HepG2 (cell line): Measurements from ENCODE around the gene SLC25A45. TPM values are rescaled to one million over a fixed set of nuclear protein-coding genes. Genes with fewer than 3 reads are reported as not detected.
A peak's percentile ranks its signal among the peaks of the same experiment; 100 is the strongest.

Experiments
- CSRNP1 ChIP-seq: sonication (generic); formaldehyde crosslinking; IDR thresholded peaks from 2 replicates; pipeline ENCODE4 v1.8.1; 2023; ENCODE audit warnings: mild to moderate bottlenecking, missing genetic modification reagents
- HOXA7 ChIP-seq: sonication (generic); formaldehyde crosslinking; IDR thresholded peaks from 2 replicates; pipeline ENCODE4 v1.8.1; 2022; ENCODE audit warnings: mild to moderate bottlenecking, missing genetic modification reagents, moderate library complexity
- HOXA9 ChIP-seq: sonication (generic); formaldehyde crosslinking; IDR thresholded peaks from 2 replicates; pipeline ENCODE4 v1.8.1; 2022; ENCODE audit warnings: missing genetic modification reagents, mild to moderate bottlenecking, moderate library complexity, borderline replicate concordance
- KIAA2018 ChIP-seq: sonication (generic); formaldehyde crosslinking; IDR thresholded peaks from 2 replicates; pipeline ENCODE4 v1.5.0; 2020; ENCODE audit warnings: mild to moderate bottlenecking, missing genetic modification reagents, borderline replicate concordance
- KLF6 ChIP-seq: IDR thresholded peaks from 2 replicates; pipeline ENCODE4 v1.8.0; 2016; ENCODE audit warnings: missing biosample characterization, missing genetic modification reagents
- MTERF4 ChIP-seq: sonication (generic); formaldehyde crosslinking; IDR thresholded peaks from 2 replicates; pipeline ENCODE4 v1.8.0; 2023; ENCODE audit warnings: mild to moderate bottlenecking, missing genetic modification reagents
- NCOA5 ChIP-seq: sonication (generic); formaldehyde crosslinking; IDR thresholded peaks from 2 replicates; pipeline ENCODE4 v1.4.0; 2020; ENCODE audit warnings: missing genetic modification reagents
- ZBTB7B ChIP-seq: sonication (generic); formaldehyde crosslinking; IDR thresholded peaks from 2 replicates; pipeline ENCODE4 v1.4.0; 2020; ENCODE audit warnings: missing genetic modification reagents
- ZFP91 ChIP-seq: sonication (generic); formaldehyde crosslinking; IDR thresholded peaks from 2 replicates; pipeline ENCODE4 v1.9.0; 2022; ENCODE audit warnings: missing genetic modification reagents, mild to moderate bottlenecking, borderline replicate concordance
- ZMYM4 ChIP-seq: sonication (generic); formaldehyde crosslinking; IDR thresholded peaks from 2 replicates; pipeline ENCODE4 v1.8.1; 2023; ENCODE audit warnings: mild to moderate bottlenecking, missing genetic modification reagents
- ZNF101 ChIP-seq: sonication (generic); formaldehyde crosslinking; IDR thresholded peaks from 2 replicates; pipeline ENCODE4 v1.4.0; 2020; ENCODE audit warnings: mild to moderate bottlenecking, low read depth, missing genetic modification reagents, borderline replicate concordance
- ZNF383 ChIP-seq: sonication (generic); formaldehyde crosslinking; IDR thresholded peaks from 2 replicates; pipeline ENCODE4 v1.4.0; 2020; ENCODE audit warnings: missing genetic modification reagents, mild to moderate bottlenecking, borderline replicate concordance
- ZNF605 ChIP-seq: sonication (generic); formaldehyde crosslinking; IDR thresholded peaks from 2 replicates; pipeline ENCODE4 v1.8.0; 2022; ENCODE audit warnings: mild to moderate bottlenecking, missing genetic modification reagents
- polyA plus RNA-seq, 8 experiments: library from polyadenylated mRNA; depleted of rRNA in 3 of 8; stranded (reverse) in 7 of 8; unstranded in 1 of 8; fragments of >200 nt; fragmentation: Illumina TruSeq in 4 of 8; extraction: Trizol in 4 of 8; gene quantifications; 2 replicates each; pipeline versions ENCODE4 v1.2.1 to v1.2.3, GENCODE V29; 2011 to 2016; ENCODE audit warnings: low read depth in 4 of 8, missing spikeins in 1 of 8, mixed read lengths in 1 of 8; ENCODE audit not compliant: insufficient read depth in 1 of 8
- total RNA-seq, 5 experiments: library from RNA; depleted of rRNA; stranded (reverse); fragments of >200 nt; fragmentation: Illumina TruSeq; extraction: Trizol; gene quantifications; 2 replicates each; pipeline ENCODE4 v1.2.3, GENCODE V29; 2016; ENCODE audit warnings: low read depth in 1 of 5
- TF ChIP-seq, protein P1 (sequence below): sonication (generic); formaldehyde crosslinking; IDR thresholded peaks from 2 replicates; pipeline ENCODE4 v1.5.0; 2020; ENCODE audit warnings: missing genetic modification reagents, mild to moderate bottlenecking, borderline replicate concordance

The SLC25A45 gene
- total and polyA plus RNA-seq, 2 of the 13 experiments (the other 11 are each of a cell fraction or from before 2014, with no cell fraction given): 1.2 to 3.4 TPM

GRCh38 chr11:65353900-65354264 lies 28.6 kb downstream of the SLC25A45 start (continued):
- TF ChIP-seq KIAA2018 (CRISPR knock-in tag) (no peak), NCOA5 (CRISPR knock-in tag) (no peak), ZNF101 (CRISPR knock-in tag) (no peak), MTERF4 (CRISPR knock-in tag) (no peak), ZFP91 (CRISPR knock-in tag) (peak; percentile 30; the same call in 1 of the 2 replicates), HOXA9 (CRISPR knock-in tag) (no peak), ZNF605 (CRISPR knock-in tag) (peak; percentile 72; the same call in 1 of the 2 replicates), HOXA7 (CRISPR knock-in tag) (no peak), KLF6 (CRISPR knock-in tag) (no peak), CSRNP1 (CRISPR knock-in tag) (0 out of 2 replicates have a peak, but pooled peaks have one; percentile 16), ZBTB7B (CRISPR knock-in tag) (0 out of 2 replicates have a peak, but pooled peaks have one; percentile 1), ZMYM4 (CRISPR knock-in tag) (0 out of 2 replicates have a peak, but pooled peaks have one; percentile 38), ZNF383 (no peak)
- TF ChIP-seq, protein P1, sequence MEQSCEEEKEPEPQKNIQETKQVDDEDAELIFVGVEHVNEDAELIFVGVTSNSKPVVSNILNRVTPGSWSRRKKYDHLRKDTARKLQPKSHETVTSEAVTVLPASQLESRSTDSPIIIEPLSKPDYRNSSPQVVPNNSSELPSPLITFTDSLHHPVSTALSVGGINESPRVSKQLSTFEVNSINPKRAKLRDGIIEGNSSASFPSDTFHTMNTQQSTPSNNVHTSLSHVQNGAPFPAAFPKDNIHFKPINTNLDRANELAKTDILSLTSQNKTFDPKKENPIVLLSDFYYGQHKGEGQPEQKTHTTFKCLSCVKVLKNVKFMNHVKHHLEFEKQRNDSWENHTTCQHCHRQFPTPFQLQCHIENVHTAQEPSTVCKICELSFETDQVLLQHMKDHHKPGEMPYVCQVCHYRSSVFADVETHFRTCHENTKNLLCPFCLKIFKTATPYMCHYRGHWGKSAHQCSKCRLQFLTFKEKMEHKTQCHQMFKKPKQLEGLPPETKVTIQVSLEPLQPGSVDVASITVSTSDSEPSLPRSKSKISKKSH (CRISPR knock-in tag): 0 out of 2 replicates have a peak, but pooled peaks have one; percentile 8
